Measurements from ENCODE around the gene CD82. TPM values are rescaled to one million over a fixed set of nuclear protein-coding genes. Genes with fewer than 3 reads are reported as not detected.
A peak's percentile ranks its signal among the peaks of the same experiment; 100 is the strongest.

The CD82 gene
- total RNA-seq, 1 experiment from 2014 or later = 81.8 TPM

- H3K27ac ChIP-seq = no peak overlapping the region
- H3K4me1 ChIP-seq = no peaks in the 10 kb centered on the region
- H3K9me3 ChIP-seq (replicated peaks) = no peaks in the 10 kb centered on the region
- no peak overlapping the region for H3K4me3 ChIP-seq
- peaks cover 23% of the 10 kb centered on the region for H3K36me3 ChIP-seq
- no peak for DNase-seq
- H3K27me3 ChIP-seq = no peaks in the 10 kb centered on the region
Measured at GRCh38 chr11:44615041-44615755, 49.7 kb downstream of the CD82 start.

DNA sequence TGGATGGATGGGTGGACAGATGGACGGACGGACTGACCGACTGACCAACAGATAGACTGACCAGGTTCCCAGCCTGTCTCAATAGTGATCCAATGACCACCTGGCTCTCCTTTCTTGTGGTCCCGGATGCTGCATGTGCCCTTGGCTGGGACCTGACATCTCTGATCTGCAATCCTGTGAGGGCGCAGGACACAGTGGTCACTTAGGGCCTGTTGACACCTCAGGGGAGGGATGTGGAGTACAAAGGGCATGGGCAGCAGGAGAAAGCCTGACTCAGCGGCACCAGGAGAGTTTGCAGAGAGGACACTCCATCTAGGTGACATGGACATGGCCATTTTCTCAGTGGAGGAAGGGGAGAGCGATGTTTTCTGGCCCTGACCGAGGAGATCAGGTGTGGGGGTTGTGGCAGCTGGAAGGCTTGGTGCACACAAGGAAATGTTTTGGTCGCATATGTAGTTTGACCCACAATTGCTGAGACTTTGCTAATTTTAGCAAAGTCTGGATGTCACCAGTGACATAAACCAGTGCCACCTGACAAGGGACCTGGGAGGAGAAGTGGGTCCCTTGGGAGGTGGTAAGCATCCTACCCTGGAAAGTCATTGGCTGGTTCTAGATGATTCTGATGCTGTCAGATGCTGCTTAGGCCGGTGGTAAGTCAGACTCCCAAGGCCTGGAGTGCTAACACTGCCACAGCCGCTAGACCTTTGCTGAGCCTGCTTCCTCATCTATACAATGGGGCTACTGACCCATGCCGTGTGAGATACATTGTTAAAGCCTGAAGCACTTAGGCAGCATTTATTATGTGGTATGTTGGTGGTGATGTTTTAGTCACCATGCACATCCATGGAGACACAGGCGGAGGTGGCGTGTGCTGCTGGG, 50.7 kb downstream of the CD82 start:
- no peaks in the 10 kb centered on the region for H3K9me3 ChIP-seq (replicated peaks)
- no peak for DNase-seq
- no peak overlapping the region for H3K27ac ChIP-seq
- 0 out of 2 replicates have a peak, but pooled peaks cover 4% of the 10 kb centered on the region for H3K4me1 ChIP-seq
- peaks cover 18% of the 10 kb centered on the region for H3K36me3 ChIP-seq
- H3K27me3 ChIP-seq = no peaks in the 10 kb centered on the region
- H3K4me3 ChIP-seq = no peak overlapping the region

DNA sequence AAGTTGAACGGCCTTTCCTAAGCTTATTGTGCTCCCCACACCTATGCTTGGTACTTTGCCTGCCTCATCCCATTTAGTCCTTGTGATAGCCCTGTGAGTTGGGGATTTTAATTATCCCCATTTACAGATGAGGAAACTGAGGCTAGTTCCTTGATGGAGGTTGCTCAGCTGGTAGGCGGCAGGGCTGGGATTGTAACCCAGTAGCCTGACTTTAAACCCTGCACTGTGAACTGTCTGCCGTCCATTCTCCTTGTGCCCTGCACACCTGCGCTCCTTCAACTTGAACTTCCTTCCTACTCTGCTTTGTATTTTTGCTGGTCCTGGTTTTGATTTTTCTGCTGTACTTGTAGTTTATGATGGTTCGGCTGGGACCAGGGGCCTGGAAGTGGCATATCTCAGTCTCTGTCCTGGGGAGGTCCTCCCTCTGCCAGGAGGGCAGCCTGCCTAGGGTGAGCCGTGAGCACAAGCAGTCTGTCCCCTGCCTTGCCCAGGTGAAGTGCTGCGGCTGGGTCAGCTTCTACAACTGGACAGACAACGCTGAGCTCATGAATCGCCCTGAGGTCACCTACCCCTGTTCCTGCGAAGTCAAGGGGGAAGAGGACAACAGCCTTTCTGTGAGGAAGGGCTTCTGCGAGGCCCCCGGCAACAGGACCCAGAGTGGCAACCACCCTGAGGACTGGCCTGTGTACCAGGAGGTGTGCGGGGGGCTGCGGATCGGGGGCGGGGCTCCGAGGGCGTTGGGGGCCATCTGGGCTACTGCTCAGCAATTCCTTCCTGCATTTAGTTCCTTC, 52.4 kb downstream of the CD82 start:
- Histone ChIP-seq H3K27ac (no peak overlapping the region), H3K9me3 (replicated peaks) (no peaks in the 10 kb centered on the region), H3K4me1 (peaks cover 14% of the 10 kb centered on the region), H3K36me3 (peaks cover 18% of the 10 kb centered on the region), H3K27me3 (no peaks in the 10 kb centered on the region), H3K4me3 (no peak overlapping the region)
- peak in 1 of 2 experiments; percentile 1 for DNase-seq

DNA sequence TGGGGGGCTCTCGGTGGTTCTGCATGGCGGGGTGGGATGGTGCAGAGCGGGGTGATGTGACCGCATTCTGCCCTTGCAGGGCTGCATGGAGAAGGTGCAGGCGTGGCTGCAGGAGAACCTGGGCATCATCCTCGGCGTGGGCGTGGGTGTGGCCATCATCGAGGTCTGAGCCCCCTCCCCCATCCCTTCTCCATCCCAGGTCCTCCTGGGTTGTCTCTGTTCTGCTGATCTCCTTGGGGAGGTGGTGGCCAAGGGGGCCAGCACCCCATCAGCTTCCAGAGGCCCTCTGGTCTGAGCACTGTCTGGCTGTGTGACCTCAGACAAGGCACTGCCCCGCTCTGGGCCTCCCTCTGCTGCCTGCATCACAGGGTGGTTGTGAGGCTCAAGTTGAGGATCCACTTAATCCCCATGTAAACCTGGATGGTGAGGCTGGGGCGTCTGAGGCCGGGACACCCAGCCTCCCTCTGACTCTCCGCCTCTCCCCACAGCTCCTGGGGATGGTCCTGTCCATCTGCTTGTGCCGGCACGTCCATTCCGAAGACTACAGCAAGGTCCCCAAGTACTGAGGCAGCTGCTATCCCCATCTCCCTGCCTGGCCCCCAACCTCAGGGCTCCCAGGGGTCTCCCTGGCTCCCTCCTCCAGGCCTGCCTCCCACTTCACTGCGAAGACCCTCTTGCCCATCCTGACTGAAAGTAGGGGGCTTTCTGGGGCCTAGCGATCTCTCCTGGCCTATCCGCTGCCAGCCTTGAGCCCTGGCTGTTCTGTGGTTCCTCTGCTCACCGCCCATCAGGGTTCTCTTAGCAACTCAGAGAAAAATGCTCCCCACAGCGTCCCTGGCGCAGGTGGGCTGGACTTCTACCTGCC, 53.3 kb downstream of the CD82 start:
- no peaks in the 10 kb centered on the region for H3K9me3 ChIP-seq (replicated peaks)
- DNase-seq = peak in 1 of 2 experiments; percentile 4
- no peak overlapping the region for H3K27ac ChIP-seq

GRCh38 chr11:44620328-44620725, 54.9 kb downstream of the CD82 start:
- peak; percentile 0 to 4 for DNase-seq

More for the DNA sequence above, 53.3 kb downstream of the CD82 start:
- H3K4me1 ChIP-seq = peaks cover 23% of the 10 kb centered on the region
- H3K36me3 ChIP-seq = peaks cover 18% of the 10 kb centered on the region
- no peak overlapping the region for H3K4me3 ChIP-seq
- no peaks in the 10 kb centered on the region for H3K27me3 ChIP-seq

DNA sequence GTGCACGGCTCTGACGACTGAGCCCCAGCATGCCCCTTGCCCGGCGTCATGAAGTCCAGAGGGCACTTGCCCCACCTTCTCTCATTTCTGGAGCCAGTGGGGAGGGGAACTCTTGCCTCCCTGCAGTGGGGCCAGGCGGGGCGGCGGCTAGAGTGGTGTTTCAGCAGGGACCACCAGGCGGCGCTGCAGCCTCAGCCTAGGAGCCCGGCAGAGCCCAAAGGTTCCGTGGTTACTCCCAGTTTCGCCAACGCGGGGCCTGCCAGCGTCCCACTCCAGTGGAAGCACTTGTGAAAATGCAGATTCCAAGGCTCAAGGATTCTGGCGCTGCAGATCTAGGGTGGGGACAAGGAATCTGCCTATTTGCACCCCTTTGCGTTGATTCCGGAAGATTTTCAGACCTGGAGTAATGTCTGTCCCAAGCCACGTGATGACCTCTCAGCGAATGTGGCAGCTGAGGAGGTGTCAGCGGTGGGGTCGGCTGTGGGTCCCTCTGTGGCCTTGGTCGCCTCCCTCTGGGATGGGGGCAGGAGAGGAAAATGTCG, 55.7 kb downstream of the CD82 start:
- H3K9me3 ChIP-seq (replicated peaks) = no peaks in the 10 kb centered on the region
- H3K4me3 ChIP-seq = no peak overlapping the region
- peaks cover 12% of the 10 kb centered on the region for H3K36me3 ChIP-seq
- DNase-seq = peak; percentile 76 to 87
- no peaks in the 10 kb centered on the region for H3K27me3 ChIP-seq
- H3K27ac ChIP-seq = no peak overlapping the region
- peaks cover 38% of the 10 kb centered on the region for H3K4me1 ChIP-seq

More at GRCh38 chr11:44620328-44620725, 54.9 kb downstream of the CD82 start:
- Histone ChIP-seq H3K9me3 (replicated peaks) (no peaks in the 10 kb centered on the region), H3K27ac (no peak overlapping the region), H3K4me1 (peaks cover 38% of the 10 kb centered on the region), H3K27me3 (no peaks in the 10 kb centered on the region), H3K36me3 (peaks cover 17% of the 10 kb centered on the region), H3K4me3 (no peak overlapping the region)

DNA sequence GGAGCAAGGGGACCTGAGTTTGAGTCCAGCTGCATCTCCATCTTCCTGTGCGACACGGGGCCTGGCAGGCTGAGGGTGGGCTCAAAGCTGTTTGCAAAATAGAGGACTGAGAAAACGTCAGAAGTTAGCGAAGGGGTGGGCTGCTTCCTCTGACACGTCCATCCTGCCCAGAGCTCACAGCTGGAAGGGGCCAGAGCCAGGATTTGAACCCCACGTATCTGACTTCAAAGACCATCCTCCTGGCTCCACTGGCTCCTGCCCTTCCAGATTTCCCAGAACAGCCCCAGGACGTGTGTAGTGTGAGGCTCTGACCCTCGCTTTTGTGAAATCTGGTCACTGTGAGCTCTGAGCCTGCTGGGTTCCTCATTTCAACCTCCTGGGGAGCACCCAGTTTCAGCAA, 56.3 kb downstream of the CD82 start:
- DNase-seq = no peak
- no peak overlapping the region for H3K4me3 ChIP-seq
- H3K36me3 ChIP-seq = peaks cover 12% of the 10 kb centered on the region
- no peaks in the 10 kb centered on the region for H3K27me3 ChIP-seq
- H3K4me1 ChIP-seq = peaks cover 38% of the 10 kb centered on the region
- H3K27ac ChIP-seq = no peak overlapping the region
- H3K9me3 ChIP-seq (replicated peaks) = no peaks in the 10 kb centered on the region

DNA sequence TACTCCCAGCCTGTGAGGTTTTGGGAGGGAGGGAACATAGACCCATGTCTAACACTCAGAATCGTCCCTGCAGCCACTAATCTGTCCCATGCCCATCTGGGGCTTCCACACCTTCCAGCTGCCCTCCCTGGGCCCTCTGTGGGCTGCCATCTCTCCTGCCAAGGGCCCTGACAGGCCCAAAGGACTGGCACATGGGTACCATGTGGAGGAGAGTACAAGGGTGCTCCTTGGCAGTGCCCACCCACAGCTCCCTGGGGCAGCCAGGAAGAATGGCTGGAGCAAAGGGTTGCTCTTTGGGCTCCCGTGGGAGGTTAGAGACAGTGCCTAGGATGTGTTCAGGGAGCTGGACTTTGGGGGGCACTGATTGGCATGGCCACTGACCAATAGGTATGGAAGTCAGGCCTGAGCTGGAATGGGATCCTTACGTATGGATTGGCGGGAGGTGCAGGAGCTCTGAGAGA, 56.8 kb downstream of the CD82 start:
- Histone ChIP-seq H3K4me1 (peaks cover 43% of the 10 kb centered on the region), H3K4me3 (no peak overlapping the region)
- peak; percentile 7 to 13 for DNase-seq

DNA sequence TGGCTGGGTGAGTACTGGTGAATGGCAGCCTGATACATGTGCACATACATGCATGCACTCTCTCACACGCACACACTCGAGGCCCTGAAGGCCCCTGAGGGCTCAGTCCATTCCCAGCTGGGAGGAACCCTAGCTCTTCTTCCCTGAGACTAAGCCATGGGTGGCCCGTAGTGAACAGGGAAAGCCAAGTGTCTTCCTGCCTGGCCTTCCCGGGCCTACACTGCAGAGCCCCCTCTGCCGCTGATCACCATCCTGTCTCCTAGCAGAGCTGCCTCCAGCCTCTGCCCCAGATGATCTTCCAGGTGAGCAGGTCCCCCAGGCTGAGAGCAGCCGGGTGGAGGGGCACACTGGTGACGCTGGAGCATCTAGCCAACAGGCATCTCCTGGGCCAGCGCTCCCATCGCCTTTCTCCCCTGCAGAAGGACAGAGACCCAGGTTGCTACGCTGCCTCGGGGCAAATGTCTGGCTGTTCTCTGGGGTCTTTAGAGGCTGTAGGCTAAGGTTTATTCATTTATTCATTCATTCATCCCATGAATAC, 57.3 kb downstream of the CD82 start:
- Histone ChIP-seq H3K27ac (peak overlapping the region; percentile 97), H3K36me3 (peaks cover 6% of the 10 kb centered on the region), H3K27me3 (no peaks in the 10 kb centered on the region), H3K9me3 (replicated peaks) (no peaks in the 10 kb centered on the region), H3K4me3 (no peak overlapping the region), H3K4me1 (peaks cover 48% of the 10 kb centered on the region)
- DNase-seq = peak; percentile 12 to 41

More for the DNA sequence above, 56.8 kb downstream of the CD82 start:
- Histone ChIP-seq H3K27ac (no peak overlapping the region; the same call in 1 of the 2 replicates), H3K9me3 (replicated peaks) (no peaks in the 10 kb centered on the region), H3K27me3 (no peaks in the 10 kb centered on the region), H3K36me3 (peaks cover 9% of the 10 kb centered on the region)

DNA sequence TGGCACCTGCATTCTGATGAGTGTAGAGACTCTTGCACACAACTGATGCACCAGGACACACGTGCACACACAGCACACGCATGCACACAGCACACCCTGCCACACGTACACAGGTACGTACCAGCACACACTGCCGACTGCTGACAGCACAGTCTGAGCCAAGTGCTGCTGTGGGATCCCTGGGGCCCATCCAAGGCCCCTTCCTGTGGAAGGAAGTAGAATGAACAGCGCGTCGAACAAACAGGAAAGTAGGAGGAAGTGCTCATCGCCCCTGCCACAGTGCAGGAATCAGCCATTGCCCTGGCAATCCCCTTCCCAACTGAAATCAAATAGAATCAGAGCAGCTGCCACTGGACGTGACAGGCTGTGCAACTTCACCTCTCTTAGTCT, 57.9 kb downstream of the CD82 start:
- Histone ChIP-seq H3K27me3 (no peaks in the 10 kb centered on the region), H3K9me3 (replicated peaks) (no peaks in the 10 kb centered on the region), H3K4me3 (no peak overlapping the region), H3K27ac (peak overlapping the region; percentile 97), H3K4me1 (peaks cover 54% of the 10 kb centered on the region), H3K36me3 (peaks cover 4% of the 10 kb centered on the region)
- no peak for DNase-seq

- Histone ChIP-seq H3K27me3 (no peaks in the 10 kb centered on the region), H3K27ac (peak overlapping the region; percentile 97), H3K4me1 (peaks cover 58% of the 10 kb centered on the region), H3K36me3 (no peaks in the 10 kb centered on the region; the same call in 1 of the 2 replicates), H3K4me3 (no peak overlapping the region), H3K9me3 (replicated peaks) (no peaks in the 10 kb centered on the region)
- DNase-seq = peak; percentile 96 to 97
Measured at GRCh38 chr11:44623731-44624491, 58.4 kb downstream of the CD82 start.

DNA sequence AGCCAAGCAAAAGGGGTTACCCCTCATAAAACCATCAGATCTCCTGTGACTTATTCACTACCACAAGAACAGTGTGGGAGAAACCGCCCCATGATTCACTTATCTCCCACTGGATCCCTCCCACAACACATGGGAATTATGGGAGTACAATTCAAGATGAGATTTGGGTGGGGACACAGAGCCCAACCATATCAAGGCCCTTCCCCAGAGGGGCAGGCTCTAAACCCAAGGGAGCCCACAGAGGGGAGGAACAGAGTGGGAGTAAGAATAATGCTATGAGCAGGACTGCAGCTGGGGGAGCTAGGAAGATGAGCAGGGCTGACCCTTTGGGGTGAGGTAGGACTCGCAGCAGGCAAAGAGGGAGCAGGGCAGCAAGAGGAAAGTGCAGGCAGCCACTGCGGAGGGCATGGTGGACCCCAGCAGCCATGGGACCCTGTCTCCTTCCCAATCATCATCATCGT, 59.3 kb downstream of the CD82 start:
- Histone ChIP-seq H3K4me1 (peaks cover 58% of the 10 kb centered on the region), H3K9me3 (replicated peaks) (no peaks in the 10 kb centered on the region), H3K4me3 (no peak overlapping the region), H3K27ac (peak overlapping the region; percentile 97), H3K36me3 (no peaks in the 10 kb centered on the region; the same call in 1 of the 2 replicates), H3K27me3 (no peaks in the 10 kb centered on the region)
- DNase-seq = peak; percentile 12 to 31

All from SJCRH30 (cell line).